B cell (primary cell): ENCODE data around the gene ZMIZ1. TPM values are rescaled to one million over a fixed set of nuclear protein-coding genes. Genes with fewer than 3 reads are reported as not detected.

Experiments
- ATAC-seq: fragments of 200-7000 bp; cut with Tn5 transposase; one replicate; pipeline ENCODE4 v1.10.0; 2021; ENCODE audit warnings: low read depth, mild to moderate bottlenecking, moderate number of reproducible peaks, moderate library complexity
- CTCF ChIA-PET: fragments of 350-600 bp; sonication (Branson Sonifier 250); formaldehyde crosslinking; loops from one replicate; lab custom pipeline; 2021; ENCODE audit warnings: antibody characterized with exemption, inconsistent platforms; lab: Charles Lee
- POLR2A ChIA-PET: fragments of 350-600 bp; sonication (Branson Sonifier 250); formaldehyde crosslinking; loops from one replicate; lab custom pipeline; 2021; ENCODE audit warnings: antibody characterized with exemption; lab: Charles Lee
- DNase-seq: peaks from one replicate; pipeline ENCODE4 v3.0.0; 2013
- H2AFZ ChIP-seq: 2 replicates; pipeline ENCODE4 v1.6.1; 2012; ENCODE audit warnings: mild to moderate bottlenecking, low read depth, low read length; ENCODE audit not compliant: insufficient read depth, poor library complexity, severe bottlenecking
- H3K27ac ChIP-seq, 2 donors: 1 replicate in 1 of 2; 2 replicates in 1 of 2; pipeline ENCODE4 v1.5.1; 2012 to 2013; ENCODE audit warnings: low read length in 2 of 2, mild to moderate bottlenecking in 2 of 2, moderate library complexity in 1 of 2
- H3K27me3 ChIP-seq, 4 experiments: fragments of 200-600 bp in 1 of 4; sonication (generic) in 1 of 4; replicated peaks in 1 of 4; 1 replicate in 2 of 4; 2 replicates in 2 of 4; pipeline versions ENCODE4 v1.6.1 to v1.7.0; 2013 to 2016; ENCODE audit warnings: low read length in 3 of 4, mild to moderate bottlenecking in 2 of 4, mixed read lengths in 1 of 4, moderate library complexity in 1 of 4; ENCODE audit not compliant: insufficient read depth in 4 of 4, control insufficient read depth in 3 of 4; ENCODE audit errors: control extremely low read depth in 1 of 4
- H3K36me3 ChIP-seq, 2 experiments: replicated peaks in 1 of 2; 1 replicate in 1 of 2; 2 replicates in 1 of 2; pipeline versions ENCODE4 v1.6.1 to v1.7.1; 2013; ENCODE audit warnings: low read length in 1 of 2; ENCODE audit not compliant: insufficient read depth in 2 of 2, control insufficient read depth in 1 of 2; ENCODE audit errors: control extremely low read depth in 1 of 2, extremely low read depth in 1 of 2
- H3K4me1 ChIP-seq, 2 donors: fragments of 200-600 bp in 1 of 2; sonication (generic) in 1 of 2; 1 replicate in 1 of 2; 2 replicates in 1 of 2; pipeline versions ENCODE4 v1.5.1 to v1.6.1; 2013 to 2017; ENCODE audit warnings: low read length in 2 of 2; ENCODE audit not compliant: control insufficient read depth in 2 of 2, insufficient read depth in 2 of 2
- H3K4me2 ChIP-seq: replicated peaks from 2 replicates; pipeline ENCODE3; 2012; ENCODE audit warnings: mild to moderate bottlenecking, low read depth, low read length; ENCODE audit not compliant: poor library complexity, severe bottlenecking
- H3K4me3 ChIP-seq, 5 experiments: fragments of 200-600 bp in 1 of 5; sonication (generic) in 1 of 5; 1 replicate in 3 of 5; 2 replicates in 2 of 5; pipeline versions ENCODE4 v1.5.1 to v1.7.0; 2011 to 2016; ENCODE audit warnings: low read length in 4 of 5, mild to moderate bottlenecking in 4 of 5, low read depth in 2 of 5, control low read depth in 1 of 5, moderate library complexity in 1 of 5; ENCODE audit not compliant: insufficient read depth in 1 of 5; ENCODE audit errors: control extremely low read depth in 1 of 5, extremely low read depth in 1 of 5
- H3K79me2 ChIP-seq: fragments of 200-600 bp; sonication (generic); one replicate; pipeline ENCODE4 v1.6.0; 2016; ENCODE audit warnings: low read length; ENCODE audit not compliant: control insufficient read depth, insufficient read depth
- H3K9ac ChIP-seq: fragments of 200-600 bp; sonication (generic); 2 replicates; pipeline ENCODE4 v1.6.1; 2017; ENCODE audit warnings: mild to moderate bottlenecking, low read length, moderate library complexity
- H3K9me3 ChIP-seq, 3 donors: one replicate each; pipeline versions ENCODE4 v1.6.1 to v1.7.1; 2013; ENCODE audit warnings: low read length in 2 of 3; ENCODE audit not compliant: control insufficient read depth in 2 of 3, insufficient read depth in 1 of 3; ENCODE audit errors: control extremely low read depth in 1 of 3
- H4K20me1 ChIP-seq: 2 replicates; pipeline ENCODE4 v1.6.0; 2012; ENCODE audit warnings: mild to moderate bottlenecking, low read length; ENCODE audit not compliant: insufficient read depth, control insufficient read depth, poor library complexity, severe bottlenecking
- H3K27ac Mint-ChIP-seq: one replicate; pipeline ENCODE4 v1.8.0; 2021; ENCODE audit warnings: mixed read lengths
- H3K27me3 Mint-ChIP-seq: one replicate; pipeline ENCODE4 v1.8.0; 2021; ENCODE audit warnings: mixed read lengths
- H3K4me1 Mint-ChIP-seq: one replicate; pipeline ENCODE4 v1.8.0; 2021; ENCODE audit warnings: mixed read lengths
- H3K4me3 Mint-ChIP-seq: one replicate; pipeline ENCODE4 v1.8.0; 2021; ENCODE audit warnings: mixed read lengths
- H3K9me3 Mint-ChIP-seq: one replicate; pipeline ENCODE4 v1.8.0; 2022; ENCODE audit warnings: mixed read lengths; ENCODE audit not compliant: insufficient read depth
- CTCF ChIP-seq: fragments of 200-600 bp; IDR thresholded peaks from one replicate; pipeline ENCODE4 v1.8.0; 2022; ENCODE audit warnings: antibody characterized with exemption, mild to moderate bottlenecking
- EZH2 ChIP-seq: IDR thresholded peaks from 2 replicates; pipeline ENCODE4 v1.6.1; 2012; ENCODE audit warnings: borderline replicate concordance, low read depth, mild to moderate bottlenecking, moderate library complexity, low read length; ENCODE audit not compliant: insufficient read depth, poor library complexity, severe bottlenecking
- WGBS: methylation state at CpG from one replicate; pipeline ENCODE4 v1.1.5; 2013; ENCODE audit warnings: missing lambda C conversion rate; ENCODE audit not compliant: insufficient coverage; 5-methylcytosine and 5-hydroxymethylcytosine counted together
- intact Hi-C: fragments of 100-400 bp; cut with micrococcal nuclease; formaldehyde crosslinking; loops from one replicate; pipeline ENCODE4 v1.10.0; 2022
- polyA plus RNA-seq: library from polyadenylated mRNA; depleted of rRNA; stranded (reverse); fragments of >200 nt; gene quantifications from 2 replicates; pipeline ENCODE4 v1.2.3, GENCODE V29; 2012
- total RNA-seq, 2 donors: library from RNA; stranded (reverse); fragments of 120-200 nt in 1 of 2; gene quantifications; 1 replicate in 1 of 2; 2 replicates in 1 of 2; pipeline versions ENCODE4 v1.2.3 to v1.2.4, GENCODE V29; 2013 to 2022

Gene ZMIZ1
- total and polyA plus RNA-seq, 2 donors (not counting 1 experiment from before 2014, with no cell fraction given): 14.3 to 64.9 TPM

- Histone ChIP-seq H3K36me3 (no peaks in the 10 kb centered on the region), H3K9me3 (no peaks in the 10 kb centered on the region), H3K4me2 (no peak overlapping the region), H3K27me3 (peaks cover 0 to 3% (median 0%) of the 10 kb centered on the region in 4 experiments), H3K4me1 (peaks cover 2 to 15% of the 10 kb centered on the region in 2 donors), H4K20me1 (no peaks in the 10 kb centered on the region), H2AFZ (no peak overlapping the region), H3K4me3 (no peak overlapping the region), H3K9ac (no peak overlapping the region), H3K79me2 (no peaks in the 10 kb centered on the region), H3K27ac (no peak overlapping the region)
- TF ChIP-seq EZH2 (no peak), CTCF (no peak)
- POLR2A ChIA-PET: interaction anchor here (0.5 kb wide), 1 partner anchor 298 kb away, joined by 3 read pairs; no protein-coding TSS in a partner anchor
- intact Hi-C loops: no loop called here
- Mint-ChIP-seq H3K4me1 (peaks cover 5% of the 10 kb centered on the region), H3K27ac (no peak overlapping the region), H3K9me3 (no peaks in the 10 kb centered on the region), H3K27me3 (peaks cover 10% of the 10 kb centered on the region), H3K4me3 (no peak overlapping the region)
- CTCF ChIA-PET: interaction anchor here (1.6 kb wide), 1 partner anchor 24 kb away, joined by 4 read pairs; no protein-coding TSS in a partner anchor
- 93% methylated on average over 6 of the region's 10 CpGs for WGBS
- ATAC-seq (no peak), DNase-seq (no peak)
These were observed 105.0 kb downstream of the ZMIZ1 start for GRCh38 chr10:79173582-79174262.

GRCh38 chr10:79176052-79176501, 107.3 kb downstream of the ZMIZ1 start:
- Histone ChIP-seq H3K36me3 (no peaks in the 10 kb centered on the region), H4K20me1 (no peaks in the 10 kb centered on the region), H3K4me1 (peaks cover 2 to 16% of the 10 kb centered on the region in 2 donors), H3K4me2 (no peak overlapping the region), H2AFZ (no peak overlapping the region), H3K9me3 (no peaks in the 10 kb centered on the region), H3K27ac (no peak overlapping the region), H3K4me3 (no peak overlapping the region), H3K79me2 (no peaks in the 10 kb centered on the region), H3K27me3 (peaks cover 0 to 5% (median 0%) of the 10 kb centered on the region in 4 experiments), H3K9ac (no peak overlapping the region)
- ATAC-seq (no peak), DNase-seq (no peak)
- ChIA-PET CTCF (no interaction called here), POLR2A (no interaction called here)
- Mint-ChIP-seq H3K27me3 (peaks cover 10% of the 10 kb centered on the region), H3K4me3 (no peak overlapping the region), H3K27ac (no peak overlapping the region), H3K4me1 (peaks cover 9% of the 10 kb centered on the region), H3K9me3 (no peaks in the 10 kb centered on the region)
- intact Hi-C loops: no loop called here
- 89% methylated on average over 5 of the region's 10 CpGs for WGBS
- TF ChIP-seq CTCF: no peak
- no peak for TF ChIP-seq EZH2
